ENCODE results near the gene SIM2.

- no peak for TF ChIP-seq EZH2 (IDR thresholded peaks at IDR 0.05; ENCODE audit: insufficient read depth, poor library complexity, severe bottlenecking)
- no peak for TF ChIP-seq EZH2phosphoT487 (IDR thresholded peaks at IDR 0.05; ENCODE audit: insufficient read depth, low read depth)
These were observed 39.7 kb downstream of the SIM2 start for GRCh38 chr21:36738489-36739126.

Measured in GM23248 (cell line).